DMS53 treated with DMSO at 0.1 percent for 48 hours (cell line): Measurements from ENCODE around the gene RAB31.

ENCODE experiments used
- DNase-seq: peaks from one replicate; lab custom pipeline; 2025; ENCODE audit not compliant: unreplicated experiment; lab: John Stamatoyannopoulos, UW

RAB31 gene

DNA sequence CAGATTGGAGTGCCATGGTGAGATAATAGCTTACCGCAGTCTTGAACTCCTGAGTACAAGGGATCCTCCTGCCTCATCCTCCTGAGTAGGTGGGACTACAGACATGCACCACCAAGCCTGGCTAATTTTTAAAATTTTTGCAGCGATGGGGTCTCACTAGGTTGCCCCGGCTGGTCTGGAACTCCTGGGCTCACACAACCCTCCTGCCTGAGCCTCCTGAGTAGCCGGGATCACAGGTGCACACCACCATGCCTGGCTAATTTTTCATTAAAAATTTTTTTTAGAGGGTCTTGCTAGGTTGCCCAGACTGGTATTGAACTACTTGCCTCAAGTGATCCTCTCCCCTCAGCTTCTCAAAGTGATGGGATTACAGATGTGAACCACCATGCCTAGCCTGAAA is 27.8 kb downstream of the RAB31 start:
- DNase-seq = no peak

DNA sequence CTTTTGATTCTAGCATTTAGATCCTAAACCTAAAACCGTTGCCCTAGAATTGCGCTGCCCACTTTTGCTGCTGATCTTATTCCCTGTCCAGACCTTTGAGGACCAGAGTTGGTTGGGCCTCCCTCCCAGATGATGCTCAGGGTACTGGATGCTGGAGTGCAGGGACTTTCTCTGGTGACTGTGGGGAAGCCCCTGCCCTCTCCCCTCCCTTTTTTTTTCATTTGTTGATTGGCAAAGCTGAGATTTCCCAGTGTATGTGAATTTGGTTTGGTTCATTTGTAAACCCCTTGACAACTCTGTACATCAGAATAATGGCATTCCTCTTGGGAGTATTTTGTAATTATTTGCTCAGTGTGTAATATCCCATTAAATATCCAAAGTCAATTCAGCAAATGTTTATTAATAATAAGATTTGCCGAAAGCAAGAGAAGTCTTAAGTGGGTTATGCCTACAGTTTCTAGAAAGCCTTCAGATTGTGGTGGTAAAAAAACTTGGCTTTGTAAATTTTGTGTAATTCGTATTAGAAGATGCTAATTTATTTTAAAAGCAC is 28.3 kb downstream of the RAB31 start:
- no peak for DNase-seq

DNA sequence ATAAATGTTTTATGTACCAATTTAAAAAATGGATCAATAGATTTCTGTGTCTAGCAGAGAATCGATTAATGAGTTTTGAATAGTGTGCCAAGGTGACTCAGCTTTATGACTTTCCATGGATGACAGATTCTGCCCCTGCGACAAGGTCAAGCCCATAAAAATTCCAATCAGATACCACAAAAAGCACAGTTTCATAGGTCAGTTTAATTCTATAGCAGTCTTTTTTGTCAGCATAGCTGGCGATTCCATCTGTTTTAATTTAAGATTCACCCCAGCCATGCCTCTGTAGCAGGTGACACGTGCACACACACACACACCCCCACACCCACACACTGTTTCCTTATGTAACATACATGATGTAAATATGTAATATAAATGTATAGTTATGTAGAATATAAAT is 28.9 kb downstream of the RAB31 start:
- no peak for DNase-seq

DNA sequence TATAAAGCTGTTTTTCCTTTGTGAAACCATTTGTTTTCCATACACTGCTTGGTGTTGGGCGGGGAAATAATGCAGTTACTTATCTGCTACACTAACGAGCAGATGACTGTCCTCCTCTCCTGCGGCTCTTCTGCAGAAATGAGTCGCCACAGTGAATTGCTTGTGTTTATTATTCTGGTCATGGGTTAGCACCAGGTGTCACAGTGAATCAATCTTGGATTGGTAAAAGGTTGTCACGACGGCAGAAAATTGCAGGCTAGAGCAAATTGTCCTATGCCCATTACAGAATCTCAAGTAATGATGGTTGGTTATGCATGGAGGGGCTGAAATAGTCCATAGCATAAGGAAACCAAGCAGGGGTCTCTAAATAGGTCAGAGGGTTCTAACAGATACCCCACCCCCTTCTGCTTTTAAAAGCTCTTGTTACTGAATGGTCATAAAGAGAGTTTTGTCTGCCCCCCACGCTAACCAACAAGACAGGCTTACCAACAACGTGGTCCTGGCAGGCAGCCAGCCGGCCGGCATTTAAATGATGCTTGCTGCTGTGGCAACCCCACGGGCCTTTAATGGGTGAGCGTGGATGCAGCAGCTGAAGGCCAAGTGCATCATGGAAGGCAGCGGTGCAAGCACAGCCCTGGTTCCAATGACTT is 29.5 kb downstream of the RAB31 start:
- no peak for DNase-seq

GRCh38 chr18:9738266-9738969 is 30.3 kb downstream of the RAB31 start:
- DNase-seq = no peak

GRCh38 chr18:9739516-9739915 is 31.4 kb downstream of the RAB31 start:
- DNase-seq = no peak

GRCh38 chr18:9740071-9740470 is 32.0 kb downstream of the RAB31 start:
- no peak for DNase-seq

GRCh38 chr18:9741406-9741792 is 33.3 kb downstream of the RAB31 start:
- DNase-seq = no peak

DNA sequence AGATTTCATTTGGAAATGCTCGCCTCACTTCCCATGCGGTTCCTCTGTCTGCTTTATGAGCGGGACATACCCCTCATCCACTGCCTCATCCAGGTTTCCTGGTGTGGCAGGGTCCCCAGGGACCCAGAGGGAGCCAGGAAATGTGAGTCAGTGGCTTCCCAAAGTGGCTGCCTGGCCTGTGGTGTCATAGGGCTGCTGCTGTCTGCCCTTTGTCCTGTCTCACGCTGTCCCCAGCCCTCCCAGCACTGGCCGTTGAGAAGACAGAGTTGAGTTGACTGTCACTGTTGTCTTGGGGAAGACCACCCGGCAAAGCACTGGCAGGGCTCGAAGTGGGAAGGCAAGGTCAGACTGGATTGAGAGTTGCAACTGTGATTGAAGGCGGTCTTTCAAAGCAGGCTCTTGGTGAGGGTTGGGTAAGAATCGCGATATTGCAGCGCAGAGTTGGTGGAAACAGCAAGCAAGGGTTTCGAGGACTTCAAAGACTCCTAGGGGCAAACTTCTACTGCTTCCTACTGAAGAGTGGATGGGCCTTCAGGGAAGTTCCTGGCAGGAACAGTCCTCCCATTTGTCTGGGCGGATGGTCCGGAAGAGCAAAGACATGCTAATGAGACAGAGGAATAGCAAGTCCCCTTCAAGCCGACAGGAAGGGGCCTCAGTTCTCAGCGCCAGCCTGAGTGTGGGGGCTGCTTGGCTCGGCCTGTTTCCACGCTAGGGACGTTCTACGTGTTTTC is 33.9 kb downstream of the RAB31 start:
- no peak for DNase-seq

DNA sequence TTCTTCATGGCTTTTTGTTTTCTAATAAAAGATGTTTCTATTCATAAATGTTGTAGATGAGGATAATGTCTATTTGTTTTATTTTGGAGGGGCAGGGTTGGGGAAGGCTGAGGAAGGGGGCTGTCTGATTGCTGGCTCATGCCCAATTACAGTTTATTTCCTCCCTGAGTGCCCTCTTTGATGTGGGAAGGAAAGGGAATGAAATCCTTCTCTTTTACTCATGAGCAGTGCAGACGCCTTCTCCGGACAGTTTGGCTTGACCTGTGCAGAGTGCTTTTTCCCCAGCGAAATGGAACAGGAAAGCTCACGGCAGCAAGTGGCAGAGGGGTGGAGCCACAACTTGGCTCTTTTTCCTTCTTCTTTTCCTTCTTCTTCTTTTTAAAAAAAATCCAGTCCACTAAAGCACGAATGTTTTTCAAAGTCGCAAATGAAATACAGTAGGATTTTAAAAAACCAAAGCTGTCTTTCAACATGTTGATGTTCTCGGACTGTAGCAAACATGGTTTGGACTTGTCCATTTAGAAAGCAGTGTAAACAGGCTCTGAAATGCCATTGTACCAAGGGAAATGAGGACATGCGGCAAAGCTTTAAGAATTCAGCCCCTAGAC is 34.5 kb downstream of the RAB31 start:
- DNase-seq = no peak

DNA sequence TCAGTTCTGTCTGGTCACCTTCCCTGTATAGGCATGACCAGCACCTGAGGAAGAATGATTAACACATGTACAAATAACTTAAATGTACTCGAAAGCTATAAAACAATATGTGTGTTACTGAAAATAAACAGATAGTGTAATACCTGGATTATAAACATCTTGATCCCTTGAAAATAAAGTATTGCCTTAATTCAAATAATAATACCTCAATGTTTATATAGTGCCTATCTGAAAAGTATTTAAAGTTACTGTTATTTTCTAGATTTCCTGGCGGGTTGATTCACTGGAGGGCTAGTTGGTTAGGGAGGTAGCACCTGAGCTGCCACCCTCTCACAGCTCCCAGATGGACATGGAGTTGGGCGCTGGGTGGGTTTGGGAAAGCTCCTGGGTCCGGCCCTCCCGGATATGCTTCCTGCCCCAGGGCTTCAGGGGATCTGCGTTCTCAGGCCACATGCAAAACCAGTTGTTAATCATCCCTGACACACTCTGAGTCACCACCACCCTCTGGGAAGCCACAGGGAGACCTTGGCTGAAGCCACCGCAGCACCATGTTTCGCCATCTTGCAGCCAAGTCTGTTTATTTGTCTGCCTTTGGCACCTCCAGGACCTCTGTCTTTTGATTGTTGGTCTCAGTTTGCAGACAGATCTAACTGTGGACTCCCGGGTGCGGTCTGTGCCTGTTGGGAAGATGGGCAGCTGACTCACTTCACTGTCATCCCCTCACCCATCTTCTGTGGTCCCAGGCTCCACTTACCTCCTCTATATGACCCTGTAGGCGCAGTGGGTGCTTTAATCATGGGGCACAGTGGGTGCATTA is 35.3 kb downstream of the RAB31 start:
- no peak for DNase-seq

DNA sequence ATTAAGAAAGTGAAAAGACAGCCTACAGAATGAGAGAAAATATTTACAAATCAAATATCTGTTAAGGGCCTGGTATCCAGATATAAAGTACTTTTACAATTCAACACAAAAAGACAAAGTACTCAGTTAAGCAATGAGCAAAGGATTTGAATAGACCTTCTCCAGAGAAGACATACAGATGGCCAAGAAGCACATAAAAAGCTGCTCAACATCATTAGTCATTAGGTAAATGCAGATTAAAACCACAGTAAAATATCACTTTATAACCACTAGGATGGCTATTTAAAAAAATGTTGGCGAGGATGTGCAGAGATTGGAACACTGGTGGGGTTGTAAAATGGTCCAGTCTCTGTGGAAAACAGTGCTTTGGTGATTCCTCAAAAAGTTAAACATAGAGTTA is 38.9 kb downstream of the RAB31 start:
- DNase-seq = no peak

DNA sequence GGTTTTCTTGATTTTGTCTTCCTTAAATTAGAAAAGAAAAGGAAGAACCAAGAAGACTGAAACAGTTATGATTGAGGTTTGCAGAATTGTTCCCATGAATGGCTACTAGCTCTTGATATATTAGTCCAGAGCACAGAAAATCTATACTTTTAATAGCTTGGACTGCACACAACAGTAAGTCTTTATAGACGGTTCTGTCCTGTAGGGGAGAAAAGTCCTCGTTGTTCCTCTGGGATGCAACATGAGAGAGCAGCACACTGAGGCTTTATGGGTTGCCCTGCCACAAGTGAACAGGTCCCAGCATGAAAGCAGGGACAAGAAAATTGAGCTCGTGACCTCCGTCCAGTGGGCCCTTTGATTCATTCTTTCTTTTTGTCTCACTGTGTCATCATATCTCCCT is 41.5 kb downstream of the RAB31 start:
- DNase-seq = no peak

- no peak for DNase-seq
These were observed 42.0 kb downstream of the RAB31 start for GRCh38 chr18:9750112-9750511.

GRCh38 chr18:9750606-9751304 is 42.7 kb downstream of the RAB31 start:
- no peak for DNase-seq

DNA sequence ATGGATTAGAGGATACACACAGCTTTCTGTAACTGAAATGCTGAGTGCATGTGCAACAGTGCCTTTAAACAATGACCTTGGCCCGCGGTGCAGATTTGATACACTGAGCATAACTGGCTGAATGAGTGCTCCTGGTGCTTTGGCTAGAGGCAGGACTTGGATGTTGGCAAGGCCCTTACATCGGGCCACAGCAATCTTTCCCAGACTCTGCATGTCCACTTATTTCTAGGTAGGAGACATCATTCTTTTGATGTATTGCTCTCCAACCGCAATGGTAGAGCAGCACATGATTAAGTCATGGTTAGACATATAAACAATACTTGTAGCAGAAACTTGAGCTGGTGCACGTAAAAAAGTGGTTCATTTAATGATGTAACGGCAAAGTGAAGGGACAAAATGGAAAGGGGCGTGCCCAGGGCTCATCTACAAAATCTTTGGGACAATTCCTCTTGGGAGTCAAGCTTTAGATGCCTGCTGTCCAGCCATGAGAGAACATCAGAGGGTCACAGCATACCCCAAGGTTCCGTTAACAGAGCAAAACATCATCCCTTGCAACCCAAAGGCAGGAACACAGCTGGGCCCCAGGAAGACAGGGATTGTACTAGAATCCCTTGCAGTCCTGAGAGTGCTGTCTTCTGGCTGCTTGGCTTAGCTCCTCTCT is 43.4 kb downstream of the RAB31 start:
- DNase-seq = no peak

DNA sequence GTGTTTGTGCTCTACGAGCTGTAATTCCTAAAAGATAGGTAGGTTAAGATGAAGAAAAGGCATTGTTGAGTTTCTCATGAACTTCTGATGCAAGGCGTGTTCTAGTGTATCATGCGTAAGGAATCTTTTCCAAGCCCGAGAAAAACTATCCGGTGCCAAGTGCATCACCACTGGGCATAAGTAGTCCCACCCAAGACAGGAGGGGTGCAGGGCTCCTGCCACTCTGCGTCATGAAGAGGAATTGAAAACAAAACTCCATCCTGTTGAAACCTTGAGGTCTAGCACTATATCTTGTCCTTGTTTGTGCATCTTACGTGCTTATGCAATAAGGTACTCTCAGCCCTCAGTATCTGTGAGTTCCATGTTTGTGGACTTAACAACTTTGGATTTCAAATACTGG is 45.7 kb downstream of the RAB31 start:
- no peak for DNase-seq

DNA sequence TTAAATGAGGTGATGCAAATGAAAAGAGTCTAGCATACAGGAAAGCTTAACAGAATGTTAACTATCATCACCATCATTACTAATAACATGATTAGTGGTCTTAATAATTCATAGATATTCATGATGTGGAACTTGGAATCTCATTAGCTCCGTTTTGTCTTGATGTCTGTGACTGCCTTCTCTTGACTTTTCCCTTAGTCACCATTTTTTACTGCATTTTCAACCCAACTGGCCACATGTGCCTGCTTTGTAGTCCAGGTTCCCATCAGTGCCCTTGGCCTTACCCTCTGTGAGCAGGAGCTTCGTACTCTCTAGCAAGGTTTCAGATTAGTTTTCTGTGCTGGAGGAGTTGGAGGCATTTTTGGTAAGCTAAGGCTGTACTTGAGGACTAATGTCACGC is 47.0 kb downstream of the RAB31 start:
- no peak for DNase-seq

- no peak for DNase-seq
These were observed 47.5 kb downstream of the RAB31 start for GRCh38 chr18:9755615-9756014.
